HL-60 (cell line): Measurements from ENCODE around the gene EPHB3.

Source experiments
- CTCF ChIP-seq: IDR thresholded peaks from one replicate; pipeline ENCODE4 v1.5.1; 2011; ENCODE audit warnings: low read length, control low read depth, inconsistent platforms; ENCODE audit not compliant: insufficient read depth
- POLR2AphosphoS5 ChIP-seq: IDR thresholded peaks from 2 replicates; pipeline ENCODE4 v1.6.1; 2012; ENCODE audit warnings: low read depth

- TF ChIP-seq CTCF: no peak
- TF ChIP-seq POLR2AphosphoS5: no peak
These were observed 41.0 kb downstream of the EPHB3 start for GRCh38 chr3:184602372-184603150.
